Endodermal cell (in vitro differentiated cells): ENCODE measurements around the gene MPP4. TPM values are rescaled to one million over a fixed set of nuclear protein-coding genes. Genes with fewer than 3 reads are reported as not detected.

Experiments
- DNase-seq: peaks from one replicate; pipeline ENCODE4 v3.0.0-alpha.2; 2017
- H3K27ac ChIP-seq: 2 replicates; pipeline ENCODE4 v1.5.1; 2013; ENCODE audit warnings: mild to moderate bottlenecking, low read depth, low read length, moderate library complexity
- H3K27me3 ChIP-seq: 2 replicates; pipeline ENCODE4 v1.6.1; 2013; ENCODE audit warnings: mild to moderate bottlenecking, low read length, moderate library complexity; ENCODE audit not compliant: insufficient read depth, control insufficient read depth, poor library complexity, severe bottlenecking
- H3K36me3 ChIP-seq: 2 replicates; pipeline ENCODE4 v1.7.0; 2013; ENCODE audit warnings: mild to moderate bottlenecking, low read length, moderate library complexity; ENCODE audit not compliant: control insufficient read depth, insufficient read depth
- H3K4me1 ChIP-seq: one replicate; pipeline ENCODE4 v1.7.0; 2013; ENCODE audit warnings: low read length; ENCODE audit not compliant: control insufficient read depth, insufficient read depth
- H3K4me3 ChIP-seq: 2 replicates; pipeline ENCODE4 v1.5.1; 2013; ENCODE audit warnings: mild to moderate bottlenecking, low read length, moderate library complexity
- H3K9ac ChIP-seq: 2 replicates; pipeline ENCODE4 v1.6.1; 2013; ENCODE audit warnings: mild to moderate bottlenecking, low read length, moderate library complexity; ENCODE audit not compliant: poor library complexity, severe bottlenecking; ENCODE audit errors: extremely low read depth
- H3K9me3 ChIP-seq: 2 replicates; pipeline ENCODE4 v1.6.1; 2013; ENCODE audit warnings: mild to moderate bottlenecking, low read length, moderate library complexity; ENCODE audit not compliant: control insufficient read depth
- H3K27ac Mint-ChIP-seq: 2 replicates; pipeline ENCODE4 v1.8.0; 2020; ENCODE audit warnings: mixed read lengths
- H3K27me3 Mint-ChIP-seq: 2 replicates; pipeline ENCODE4 v1.8.0; 2021; ENCODE audit warnings: mild to moderate bottlenecking, mixed read lengths; ENCODE audit not compliant: insufficient read depth
- H3K36me3 Mint-ChIP-seq: 2 replicates; pipeline ENCODE4 v1.8.0; 2020; ENCODE audit warnings: low read depth, mixed read lengths
- H3K4me1 Mint-ChIP-seq: 2 replicates; pipeline ENCODE4 v1.8.0; 2020; ENCODE audit warnings: mixed read lengths
- H3K4me3 Mint-ChIP-seq: 2 replicates; pipeline ENCODE4 v1.8.0; 2020; ENCODE audit warnings: mild to moderate bottlenecking, moderate library complexity, mixed read lengths
- H3K9me3 Mint-ChIP-seq: 2 replicates; pipeline ENCODE4 v1.8.0; 2020; ENCODE audit warnings: mild to moderate bottlenecking, mixed read lengths
- WGBS, 2 experiments: methylation state at CpG; one replicate each; pipeline versions ENCODE4 v1.1.5 to v1.1.7; 2013; ENCODE audit warnings: missing lambda C conversion rate in 2 of 2, mixed read lengths in 1 of 2; ENCODE audit not compliant: insufficient coverage in 1 of 2, insufficient read length in 1 of 2; 5-methylcytosine and 5-hydroxymethylcytosine counted together
- total RNA-seq, 2 donors: library from RNA; stranded (reverse); fragmentation: NEBNext Ultra II Directional in 1 of 2; extraction: Animal tissue kit (Norgen Biotek cat#: 25700) in 1 of 2; gene quantifications; 2 replicates in 1 of 2; 3 replicates in 1 of 2; pipeline ENCODE4 v1.2.1, GENCODE V29; 2021
- TF ChIP-seq, protein P1 (sequence below): fragments of 200-600 bp; sonication (generic); conservative IDR thresholded peaks from 2 replicates; pipeline ENCODE4 v1.5.0; 2021; ENCODE audit warnings: antibody characterized with exemption, mild to moderate bottlenecking

MPP4 gene
- total RNA-seq, 2 donors from 2014 or later: 0.18 TPM; not detected in 1

GRCh38 chr2:201622306-201622970, 76.0 kb downstream of the MPP4 start:
- TF ChIP-seq, protein P1, sequence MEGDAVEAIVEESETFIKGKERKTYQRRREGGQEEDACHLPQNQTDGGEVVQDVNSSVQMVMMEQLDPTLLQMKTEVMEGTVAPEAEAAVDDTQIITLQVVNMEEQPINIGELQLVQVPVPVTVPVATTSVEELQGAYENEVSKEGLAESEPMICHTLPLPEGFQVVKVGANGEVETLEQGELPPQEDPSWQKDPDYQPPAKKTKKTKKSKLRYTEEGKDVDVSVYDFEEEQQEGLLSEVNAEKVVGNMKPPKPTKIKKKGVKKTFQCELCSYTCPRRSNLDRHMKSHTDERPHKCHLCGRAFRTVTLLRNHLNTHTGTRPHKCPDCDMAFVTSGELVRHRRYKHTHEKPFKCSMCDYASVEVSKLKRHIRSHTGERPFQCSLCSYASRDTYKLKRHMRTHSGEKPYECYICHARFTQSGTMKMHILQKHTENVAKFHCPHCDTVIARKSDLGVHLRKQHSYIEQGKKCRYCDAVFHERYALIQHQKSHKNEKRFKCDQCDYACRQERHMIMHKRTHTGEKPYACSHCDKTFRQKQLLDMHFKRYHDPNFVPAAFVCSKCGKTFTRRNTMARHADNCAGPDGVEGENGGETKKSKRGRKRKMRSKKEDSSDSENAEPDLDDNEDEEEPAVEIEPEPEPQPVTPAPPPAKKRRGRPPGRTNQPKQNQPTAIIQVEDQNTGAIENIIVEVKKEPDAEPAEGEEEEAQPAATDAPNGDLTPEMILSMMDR: no peak
- H3K4me3 Mint-ChIP-seq: no peak overlapping the region
- no peaks in the 10 kb centered on the region for H3K4me1 Mint-ChIP-seq
- H3K27me3 Mint-ChIP-seq: no peaks in the 10 kb centered on the region
- Histone ChIP-seq H3K4me1 (no peaks in the 10 kb centered on the region), H3K36me3 (peaks cover 34% of the 10 kb centered on the region), H3K9ac (no peak overlapping the region), H3K4me3 (no peak overlapping the region), H3K9me3 (no peaks in the 10 kb centered on the region), H3K27me3 (no peaks in the 10 kb centered on the region), H3K27ac (no peak overlapping the region)
- WGBS, 2 experiments: 91 to 92% methylated on average over 4 to 5 of the region's 5 CpGs
- no peak for DNase-seq
- peaks cover 27% of the 10 kb centered on the region for H3K36me3 Mint-ChIP-seq
- peaks cover 2% of the 10 kb centered on the region for H3K9me3 Mint-ChIP-seq
- no peak overlapping the region for H3K27ac Mint-ChIP-seq

DNA sequence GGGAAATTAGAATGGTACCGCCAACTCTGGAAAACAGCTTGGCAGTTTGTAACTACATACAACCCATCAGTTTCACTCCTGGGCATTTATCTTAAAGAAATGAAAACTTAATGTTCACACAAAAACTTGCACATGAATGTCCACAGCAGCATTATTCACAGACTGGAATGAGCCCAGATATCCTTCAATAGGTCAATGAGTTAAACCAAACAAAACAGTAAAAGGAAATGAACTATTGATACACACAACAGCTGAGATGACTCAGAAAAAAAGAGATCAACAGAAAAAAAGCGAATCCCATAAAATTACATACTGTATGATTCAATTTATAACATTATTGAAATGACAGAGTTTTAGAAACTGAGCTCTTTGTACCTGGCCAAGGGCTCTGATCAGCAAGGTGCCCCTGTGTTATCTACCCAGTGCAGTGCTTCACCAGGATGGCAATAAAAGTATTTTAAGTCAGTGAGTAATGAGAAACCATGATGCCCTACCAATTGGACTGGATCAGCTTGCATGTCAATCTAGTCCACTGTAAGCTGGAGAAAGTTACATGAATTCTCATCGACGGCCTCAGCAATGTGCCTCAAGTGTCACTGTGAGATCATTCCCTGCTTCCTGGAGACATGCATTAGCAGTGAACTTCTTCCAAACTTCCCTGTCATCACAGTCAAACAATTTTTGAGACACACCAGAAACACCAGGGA, 77.0 kb downstream of the MPP4 start:
- Mint-ChIP-seq H3K4me1 (no peaks in the 10 kb centered on the region), H3K36me3 (peaks cover 20% of the 10 kb centered on the region), H3K27me3 (peaks cover 1% of the 10 kb centered on the region), H3K9me3 (peaks cover 2% of the 10 kb centered on the region), H3K4me3 (no peak overlapping the region), H3K27ac (no peak overlapping the region)
- Histone ChIP-seq H3K4me1 (no peaks in the 10 kb centered on the region), H3K27ac (no peak overlapping the region), H3K4me3 (no peak overlapping the region), H3K27me3 (no peaks in the 10 kb centered on the region), H3K9me3 (no peaks in the 10 kb centered on the region), H3K36me3 (peaks cover 25% of the 10 kb centered on the region), H3K9ac (no peak overlapping the region)
- DNase-seq: no peak
- WGBS, 2 experiments: 88 to 93% methylated on average over 3 to 4 of the region's 4 CpGs
- TF ChIP-seq, protein P1: no peak

DNA sequence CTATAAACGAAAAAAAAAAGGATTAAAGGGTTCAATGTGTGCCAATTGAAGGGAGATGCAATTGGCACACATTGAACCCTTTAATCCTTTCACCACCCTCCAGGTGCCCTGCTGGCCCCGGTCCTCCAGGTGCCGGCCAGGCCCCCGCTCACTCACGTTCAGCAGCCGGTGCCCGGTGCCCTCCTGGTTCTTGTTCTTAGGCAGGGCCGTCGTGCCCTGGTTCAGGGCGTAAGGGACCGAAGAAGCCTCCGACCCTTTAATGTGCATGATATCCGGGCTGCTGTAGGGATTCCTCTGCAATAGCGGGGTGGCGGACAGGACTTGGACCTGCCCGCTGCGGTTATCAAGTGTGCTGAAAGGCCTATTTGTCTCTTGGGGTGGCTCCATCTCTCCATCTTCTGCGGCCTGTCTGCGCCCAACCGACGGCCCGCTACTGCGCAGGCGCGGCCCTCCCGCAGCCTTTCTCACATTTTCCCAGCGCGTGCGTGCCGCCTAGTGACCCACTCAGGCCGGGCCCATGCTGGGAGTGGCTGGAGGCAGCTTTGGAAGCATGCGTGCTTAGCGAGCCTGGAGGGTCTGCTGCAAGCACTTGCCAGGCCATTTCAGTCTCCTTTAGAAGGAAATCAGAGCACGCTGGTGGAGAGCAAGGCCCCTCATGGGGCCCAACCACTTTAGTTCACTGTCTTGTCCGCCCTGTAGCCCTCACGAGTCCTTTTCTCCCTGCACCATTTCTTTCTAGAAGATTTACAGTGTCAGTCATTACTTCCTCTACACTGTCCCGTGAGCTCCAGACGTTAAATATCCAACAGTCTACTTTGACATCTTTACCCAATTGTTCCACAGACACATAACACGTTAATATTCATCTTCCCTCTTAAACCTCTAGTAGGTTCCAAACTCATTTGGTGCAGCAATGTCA, 79.4 kb downstream of the MPP4 start:
- H3K9me3 Mint-ChIP-seq: peaks cover 4% of the 10 kb centered on the region
- H3K27ac Mint-ChIP-seq: no peak overlapping the region
- no peaks in the 10 kb centered on the region for H3K9me3 ChIP-seq
- peaks cover 3% of the 10 kb centered on the region for H3K36me3 Mint-ChIP-seq
- peak; percentile 63 for DNase-seq
- no peaks in the 10 kb centered on the region for H3K4me1 Mint-ChIP-seq
- no peak overlapping the region for H3K27ac ChIP-seq
- H3K36me3 ChIP-seq: peaks cover 12% of the 10 kb centered on the region
- TF ChIP-seq, protein P1: peak; percentile 20
- no peak overlapping the region for H3K9ac ChIP-seq
- no peak overlapping the region for H3K4me3 Mint-ChIP-seq
- H3K4me1 ChIP-seq: no peaks in the 10 kb centered on the region
- peaks cover 8% of the 10 kb centered on the region for H3K27me3 Mint-ChIP-seq
- H3K27me3 ChIP-seq: no peaks in the 10 kb centered on the region
- no peak overlapping the region for H3K4me3 ChIP-seq
- 91 to 94% methylated on average over 34 to 38 of the region's 39 CpGs for WGBS, 2 experiments
